Pulmonary artery endothelial cell (primary cell): ENCODE data around the gene MDK. TPM values are rescaled to one million over a fixed set of nuclear protein-coding genes. Genes with fewer than 3 reads are reported as not detected.

Experiments used
- DNase-seq: peaks from one replicate; pipeline ENCODE4 v3.0.0-alpha.2; 2011; ENCODE audit warnings: low read depth, low spot score
- total RNA-seq: library from RNA; depleted of rRNA; stranded (reverse); fragments of >200 nt; gene quantifications from 2 replicates; pipeline ENCODE4 v1.2.3, GENCODE V29; 2014

MDK gene
- total RNA-seq, 1 donor from 2014 or later, result 52.0 TPM

GRCh38 chr11:46397526-46397925 is 16.1 kb downstream of the MDK start:
- no peak for DNase-seq

- no peak for DNase-seq
Observed at GRCh38 chr11:46402957-46403902, 21.8 kb downstream of the MDK start.

GRCh38 chr11:46404476-46405017 is 23.1 kb downstream of the MDK start:
- DNase-seq, result no peak

- no peak for DNase-seq
Observed at GRCh38 chr11:46407635-46408034, 26.2 kb downstream of the MDK start.

GRCh38 chr11:46408407-46408986 is 27.0 kb downstream of the MDK start:
- no peak for DNase-seq

- DNase-seq, result no peak
Observed at GRCh38 chr11:46410021-46410420, 28.6 kb downstream of the MDK start.

- no peak for DNase-seq
Observed at GRCh38 chr11:46413760-46414465, 32.4 kb downstream of the MDK start.

- DNase-seq, result no peak
Observed at GRCh38 chr11:46414466-46414796, 33.0 kb downstream of the MDK start.

- no peak for DNase-seq
Observed at GRCh38 chr11:46414879-46415278, 33.4 kb downstream of the MDK start.

GRCh38 chr11:46417711-46418110 is 36.2 kb downstream of the MDK start:
- DNase-seq, result no peak

- no peak for DNase-seq
Observed at GRCh38 chr11:46418751-46419150, 37.3 kb downstream of the MDK start.

- DNase-seq, result no peak
Observed at GRCh38 chr11:46420513-46420912, 39.0 kb downstream of the MDK start.

GRCh38 chr11:46421257-46421880 is 39.9 kb downstream of the MDK start:
- no peak for DNase-seq

- no peak for DNase-seq
Observed at GRCh38 chr11:46422588-46422987, 41.1 kb downstream of the MDK start.

- DNase-seq, result no peak
Observed at GRCh38 chr11:46426233-46426991, 44.9 kb downstream of the MDK start.

GRCh38 chr11:46427364-46427763 is 45.9 kb downstream of the MDK start:
- DNase-seq, result no peak

GRCh38 chr11:46429717-46430116 is 48.2 kb downstream of the MDK start:
- DNase-seq, result no peak

- no peak for DNase-seq
Observed at GRCh38 chr11:46431211-46431610, 49.7 kb downstream of the MDK start.
